ENCODE measurements around the gene ZNF652. TPM values are rescaled to one million over a fixed set of nuclear protein-coding genes. Genes with fewer than 3 reads are reported as not detected.

Gene ZNF652
- polyA plus RNA-seq, 1 of the 3 experiments (the other 2 are of a cell fraction): 5.1 TPM

- ChIA-PET CTCF (interaction anchor here (1.5 to 1.9 kb wide), 3 partner anchors 16 to 122 kb away, joined by 4 to 5 read pairs (median 5); no protein-coding TSS in a partner anchor), POLR2A (no interaction called here)
- no peak overlapping the region for H3K4me3 ChIP-seq (ENCODE audit: low read depth in 2 of 2, low read length in 1 of 2)
- H3K4me2 ChIP-seq: no peak overlapping the region
- TF ChIP-seq USF1 (IDR thresholded peaks at IDR 0.05; ENCODE audit: borderline replicate concordance, low read depth) (no peak), RXRA (IDR thresholded peaks at IDR 0.05; ENCODE audit: borderline replicate concordance, low read depth) (no peak), RAD21 (IDR thresholded peaks at IDR 0.05; ENCODE audit: low read length) (no peak), RFX5 (IDR thresholded peaks at IDR 0.05; ENCODE audit: low read length) (no peak)
- H3K27ac ChIP-seq (ENCODE audit: low read depth in 2 of 2, low read length in 1 of 2): no peak overlapping the region
- peaks cover 45% of the 10 kb centered on the region for H4K20me1 ChIP-seq (ENCODE audit: insufficient read depth)
- H3K9me3 ChIP-seq: no peaks in the 10 kb centered on the region
- H3K36me3 ChIP-seq (replicated peaks in 1 of 2; ENCODE audit: control insufficient read depth in 1 of 2, insufficient read depth in 2 of 2, low read length in 1 of 2): peaks cover 0 to 33% of the 10 kb centered on the region in 2 experiments
- H3K9me2 ChIP-seq: no peaks in the 10 kb centered on the region
- peaks cover 15% of the 10 kb centered on the region for H3F3A ChIP-seq (replicated peaks; ENCODE audit: insufficient read depth)
- 0 out of 4 replicates have a peak, but pooled peaks cover 0 to 7% of the 10 kb centered on the region in 2 experiments for H3K4me1 ChIP-seq (ENCODE audit: control insufficient read depth in 1 of 2, insufficient read depth in 2 of 2, low read depth in 1 of 2, low read length in 1 of 2)
- DNase-seq: no peak
- H3K79me2 ChIP-seq (ENCODE audit: insufficient read depth): peaks cover 100% of the 10 kb centered on the region
- no peak overlapping the region for H2AFZ ChIP-seq (ENCODE audit: low read depth)
- no peak overlapping the region for H3K9ac ChIP-seq
- no peaks in the 10 kb centered on the region for H3K27me3 ChIP-seq (ENCODE audit: insufficient read depth)
Observed at GRCh38 chr17:49349541-49349940, 12.5 kb downstream of the ZNF652 start.

DNA sequence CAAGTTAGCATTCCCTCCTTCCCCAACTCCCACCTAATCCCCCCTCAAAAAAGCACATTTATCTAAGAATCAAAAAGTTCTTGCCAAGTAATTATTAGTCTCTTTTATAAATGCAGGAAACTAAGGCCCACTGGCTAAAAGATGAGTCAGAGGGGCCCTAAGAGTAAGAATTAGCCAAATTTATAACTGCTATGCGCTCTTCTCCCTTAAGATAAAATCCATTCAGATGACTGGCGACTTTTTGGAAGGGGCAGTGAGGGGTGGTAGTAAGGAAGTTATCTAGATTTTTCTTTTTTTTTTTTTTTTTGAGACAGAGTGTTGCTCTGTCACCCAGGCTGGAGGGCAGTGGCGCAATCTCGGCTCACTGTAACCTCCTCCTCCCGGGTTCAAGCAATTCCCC, 17.1 kb downstream of the ZNF652 start:
- Histone ChIP-seq H3K36me3 (replicated peaks in 1 of 2; ENCODE audit: control insufficient read depth in 1 of 2, insufficient read depth in 2 of 2, low read length in 1 of 2) (peaks cover 0 to 32% of the 10 kb centered on the region in 2 experiments), H3K9me2 (no peaks in the 10 kb centered on the region), H3K27me3 (ENCODE audit: insufficient read depth) (no peaks in the 10 kb centered on the region), H3K79me2 (ENCODE audit: insufficient read depth) (peaks cover 98% of the 10 kb centered on the region), H3F3A (replicated peaks; ENCODE audit: insufficient read depth) (peaks cover 39% of the 10 kb centered on the region), H4K20me1 (ENCODE audit: insufficient read depth) (peaks cover 32% of the 10 kb centered on the region), H3K27ac (ENCODE audit: low read depth in 2 of 2, low read length in 1 of 2) (peak overlapping the region in 1 of 2 experiments; percentile 72; a peak in 2 of 4 replicates), H3K4me2 (peak overlapping the region; percentile 16; the same call in 1 of the 2 replicates), H3K9ac (no peak overlapping the region), H3K4me3 (ENCODE audit: low read depth in 2 of 2, low read length in 1 of 2) (no peak overlapping the region), H3K4me1 (ENCODE audit: control insufficient read depth in 1 of 2, insufficient read depth in 2 of 2, low read depth in 1 of 2, low read length in 1 of 2) (peaks cover 0 to 18% of the 10 kb centered on the region in 2 experiments; a peak in 2 of 4 replicates), H3K9me3 (no peaks in the 10 kb centered on the region), H2AFZ (ENCODE audit: low read depth) (no peak overlapping the region)
- no peak for TF ChIP-seq TEAD4 (IDR thresholded peaks at IDR 0.05; ENCODE audit: borderline replicate concordance, insufficient read depth)
- peak; percentile 79; the same call in 1 of the 2 replicates for TF ChIP-seq FOSL2 (IDR thresholded peaks at IDR 0.05; ENCODE audit: borderline replicate concordance, low read depth)
- peak; percentile 46; the same call in 1 of the 2 replicates for TF ChIP-seq NFIC (IDR thresholded peaks at IDR 0.05; ENCODE audit: borderline replicate concordance)
- TF ChIP-seq RXRA (IDR thresholded peaks at IDR 0.05; ENCODE audit: borderline replicate concordance, low read depth): peak; percentile 31; the same call in 1 of the 2 replicates
- no peak for TF ChIP-seq MAX (IDR thresholded peaks at IDR 0.05; ENCODE audit: low read depth)
- peak in 1 of 2 experiments; percentile 39; a peak in 1 of 4 replicates for TF ChIP-seq EP300 (IDR thresholded peaks at IDR 0.05; ENCODE audit: borderline replicate concordance in 1 of 2, low read depth in 1 of 2, low read length in 1 of 2)
- TF ChIP-seq JUND (IDR thresholded peaks at IDR 0.05): peak; percentile 67
- peak; percentile 25 for TF ChIP-seq PBX3 (IDR thresholded peaks at IDR 0.05)
- POLR2A ChIA-PET: no interaction called here
- WGBS (ENCODE audit: low lambda C conversion rate): 30% methylated on average over 5 of the region's 5 CpGs
- DNase-seq: no peak
- CTCF ChIA-PET: interaction anchor here (0.8 kb wide), 1 partner anchor 211 kb away, joined by 3 read pairs; no protein-coding TSS in a partner anchor
